Neural cell (in vitro differentiated cells): ENCODE results near the gene TSEN2.

Source experiments
- CTCF ChIP-seq: fragments of 450-650 bp; IDR thresholded peaks from 2 replicates; pipeline ENCODE4 v1.5.1; 2014; ENCODE audit warnings: antibody characterized with exemption, mild to moderate bottlenecking, moderate library complexity; ENCODE audit not compliant: poor library complexity, severe bottlenecking
- EP300 ChIP-seq: fragments of 450-650 bp; conservative IDR thresholded peaks from 2 replicates; pipeline ENCODE4 v1.6.1; 2014; ENCODE audit warnings: antibody characterized with exemption, mild to moderate bottlenecking, moderate library complexity; ENCODE audit not compliant: poor library complexity, severe bottlenecking
- POLR2AphosphoS5 ChIP-seq: IDR thresholded peaks from 2 replicates; pipeline ENCODE4 v1.6.1; 2012

DNA sequence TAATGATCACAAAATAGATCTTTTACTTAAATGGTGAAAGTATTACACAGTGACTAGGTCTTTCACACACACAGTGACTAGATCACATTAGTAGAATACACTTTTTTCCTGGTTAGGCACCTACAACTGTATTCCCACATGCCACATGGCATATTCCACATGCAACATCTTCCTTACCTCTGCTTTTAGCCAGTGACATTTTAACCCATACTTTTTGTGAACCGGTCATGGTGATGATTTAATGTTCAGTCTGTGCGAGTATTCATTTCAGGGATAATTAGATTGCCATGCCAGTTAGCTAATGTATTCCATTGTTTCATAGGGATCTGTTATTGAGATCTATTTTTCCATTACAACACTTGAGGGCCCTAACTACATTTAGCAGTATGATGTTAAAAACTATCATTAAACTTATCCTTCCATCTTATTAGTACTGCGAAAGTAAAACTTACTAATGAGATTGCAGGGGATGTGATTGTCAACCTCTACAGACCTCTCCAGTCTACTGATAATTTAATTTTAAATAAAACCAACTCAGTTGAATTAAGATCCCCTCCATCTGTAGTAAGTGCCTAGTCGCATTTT is 28.3 kb downstream of the TSEN2 start:
- TF ChIP-seq CTCF (no peak), POLR2AphosphoS5 (no peak), EP300 (no peak)
